Right lobe of liver (tissue), 6 donors: Measurements from ENCODE around the gene NTHL1. TPM values are rescaled to one million over a fixed set of nuclear protein-coding genes. Genes with fewer than 3 reads are reported as not detected.

Source experiments
- ATAC-seq, 4 donors: fragments of 200-7000 bp; cut with Tn5 transposase; one replicate each; pipeline ENCODE4 v1.9.1; 2020; ENCODE audit warnings: mild to moderate bottlenecking in 4 of 4, moderate library complexity in 4 of 4
- DNase-seq, 3 donors: peaks; one replicate each; pipeline ENCODE4 v3.0.0-alpha.2; 2020
- H3K27ac ChIP-seq, 3 donors: fragments of 200-600 bp; one replicate each; pipeline ENCODE4 v1.8.0; 2022
- H3K27me3 ChIP-seq, 2 donors: fragments of 200-600 bp; one replicate each; pipeline ENCODE4 v1.8.0; 2022
- H3K36me3 ChIP-seq, 4 donors: fragments of 200-600 bp; sonication (generic) in 1 of 4; one replicate each; pipeline versions ENCODE4 v1.5.1 to v1.8.0; 2017 to 2022; ENCODE audit warnings: control low read depth in 1 of 4
- H3K4me1 ChIP-seq, 4 donors: fragments of 200-600 bp; sonication (generic) in 1 of 4; one replicate each; pipeline versions ENCODE4 v1.5.1 to v1.8.0; 2017 to 2022; ENCODE audit warnings: control low read depth in 1 of 4
- H3K4me3 ChIP-seq, 3 donors: fragments of 200-600 bp; one replicate each; pipeline ENCODE4 v1.8.0; 2022
- H3K9me3 ChIP-seq, 4 donors: fragments of 200-600 bp; sonication (generic) in 1 of 4; one replicate each; pipeline versions ENCODE4 v1.5.1 to v1.8.0; 2017 to 2022; ENCODE audit warnings: control low read depth in 1 of 4
- CTCF ChIP-seq, 4 donors: fragments of 200-600 bp in 3 of 4; fragments of 450-650 bp in 1 of 4; IDR thresholded peaks; one replicate each; pipeline versions ENCODE4 v1.5.1 to v1.8.0; 2016 to 2022; ENCODE audit warnings: antibody characterized with exemption in 4 of 4, mild to moderate bottlenecking in 2 of 4
- POLR2A ChIP-seq: fragments of 450-650 bp; IDR thresholded peaks from one replicate; pipeline ENCODE4 v1.6.1; 2017; ENCODE audit warnings: antibody characterized with exemption, mild to moderate bottlenecking
- WGBS: methylation state at CpG from one replicate; pipeline ENCODE4 v1.1.6; 2018; ENCODE audit warnings: low coverage, low lambda C conversion rate; ENCODE audit not compliant: insufficient coverage; ENCODE audit errors: missing lambda C conversion rate; 5-methylcytosine and 5-hydroxymethylcytosine counted together
- intact Hi-C, 2 donors: fragments of 100-400 bp; cut with DNase I; formaldehyde crosslinking; loops; one replicate each; pipeline versions ENCODE4 v1.11.2 to v1.14.1; 2022
- total RNA-seq, 6 experiments: library from RNA; depleted of rRNA in 2 of 6; stranded (reverse); fragments of >200 nt in 2 of 6; fragmentation: NEBNext Ultra II Directional in 3 of 6; extraction: Animal tissue kit (Norgen Biotek cat#: 25700) in 3 of 6; gene quantifications; one replicate each; pipeline versions ENCODE4 v1.1.0 to v1.2.4, GENCODE V29; 2016 to 2023
- donor health status: DM: no; HTN: yes; CAD: no.
- donor health status: DM: no; HTN: no; CAD: no.
- donor health status: DM: no; HTN: no; CAD: no.
- donor health status: DM: no; HTN: yes; CAD: no.
- donor health status: DM: no; HTN: yes; CAD: no.

Gene NTHL1
- total RNA-seq, 6 experiments from 2014 or later, result 12.0 to 127 (median 42.6) TPM

- DNase-seq, result no peak
- Histone ChIP-seq H3K27ac (no peak overlapping the region), H3K9me3 (no peaks in the 10 kb centered on the region), H3K4me3 (no peak overlapping the region), H3K4me1 (peaks cover 0 to 17% (median 0%) of the 10 kb centered on the region in 4 donors), H3K27me3 (no peaks in the 10 kb centered on the region), H3K36me3 (peaks cover 0 to 46% (median 3%) of the 10 kb centered on the region in 4 donors)
- no CpG with 5 or more reads among the region's 30 CpGs for WGBS
- ATAC-seq, result no peak
- intact Hi-C loops, result no loop called here
- no peak for TF ChIP-seq CTCF (IDR thresholded peaks at IDR 0.05)
- no peak for TF ChIP-seq POLR2A
Observed at GRCh38 chr16:2079311-2079800, 31.7 kb upstream of the NTHL1 start.

GRCh38 chr16:2078691-2079090 is 31.1 kb upstream of the NTHL1 start:
- no CpG with 5 or more reads among the region's 23 CpGs for WGBS
- Histone ChIP-seq H3K27ac (no peak overlapping the region), H3K36me3 (peaks cover 0 to 53% (median 6%) of the 10 kb centered on the region in 4 donors), H3K4me3 (no peak overlapping the region), H3K4me1 (peaks cover 0 to 17% (median 0%) of the 10 kb centered on the region in 4 donors), H3K27me3 (no peaks in the 10 kb centered on the region), H3K9me3 (no peaks in the 10 kb centered on the region)
- ATAC-seq (no peak), DNase-seq (no peak)
- no peak for TF ChIP-seq POLR2A
- TF ChIP-seq CTCF (IDR thresholded peaks at IDR 0.05), result no peak
- intact Hi-C loops, result no loop called here

- intact Hi-C loops, result no loop called here
- Histone ChIP-seq H3K27ac (no peak overlapping the region), H3K4me3 (no peak overlapping the region), H3K27me3 (no peaks in the 10 kb centered on the region), H3K4me1 (peaks cover 0 to 17% (median 0%) of the 10 kb centered on the region in 4 donors), H3K9me3 (no peaks in the 10 kb centered on the region), H3K36me3 (peaks cover 0 to 59% (median 9%) of the 10 kb centered on the region in 4 donors)
- WGBS, result no CpG with 5 or more reads among the region's 7 CpGs
- TF ChIP-seq POLR2A (no peak), CTCF (IDR thresholded peaks at IDR 0.05) (no peak)
- no peak for DNase-seq
- no peak for ATAC-seq
Observed at GRCh38 chr16:2078096-2078495, 30.5 kb upstream of the NTHL1 start.

- Histone ChIP-seq H3K4me1 (peaks cover 0 to 14% (median 0%) of the 10 kb centered on the region in 4 donors), H3K4me3 (no peak overlapping the region), H3K9me3 (no peaks in the 10 kb centered on the region), H3K27ac (no peak overlapping the region), H3K36me3 (peaks cover 0 to 63% (median 10%) of the 10 kb centered on the region in 4 donors), H3K27me3 (no peaks in the 10 kb centered on the region)
- no peak for ATAC-seq
- DNase-seq, result no peak
- WGBS, result no CpG with 5 or more reads among the region's 21 CpGs
- TF ChIP-seq POLR2A (no peak), CTCF (IDR thresholded peaks at IDR 0.05) (no peak)
- intact Hi-C loops, result no loop called here
Observed at GRCh38 chr16:2077696-2078095, 30.1 kb upstream of the NTHL1 start.
